HL-60 (cell line): ENCODE data around the gene SEC24B.

Experiments
- CTCF ChIP-seq: IDR thresholded peaks from one replicate; pipeline ENCODE4 v1.5.1; 2011; ENCODE audit warnings: low read length, control low read depth, inconsistent platforms; ENCODE audit not compliant: insufficient read depth
- GABPA ChIP-seq: IDR thresholded peaks from 2 replicates; pipeline ENCODE4 v1.6.1; 2012; ENCODE audit warnings: low read depth
- POLR2AphosphoS5 ChIP-seq: IDR thresholded peaks from 2 replicates; pipeline ENCODE4 v1.6.1; 2012; ENCODE audit warnings: low read depth
- REST ChIP-seq: IDR thresholded peaks from 2 replicates; pipeline ENCODE4 v1.6.1; 2012; ENCODE audit warnings: low read depth; ENCODE audit not compliant: insufficient replicate concordance
- SPI1 ChIP-seq: IDR thresholded peaks from 2 replicates; pipeline ENCODE4 v1.6.1; 2012; ENCODE audit warnings: low read depth, mild to moderate bottlenecking, borderline replicate concordance

DNA sequence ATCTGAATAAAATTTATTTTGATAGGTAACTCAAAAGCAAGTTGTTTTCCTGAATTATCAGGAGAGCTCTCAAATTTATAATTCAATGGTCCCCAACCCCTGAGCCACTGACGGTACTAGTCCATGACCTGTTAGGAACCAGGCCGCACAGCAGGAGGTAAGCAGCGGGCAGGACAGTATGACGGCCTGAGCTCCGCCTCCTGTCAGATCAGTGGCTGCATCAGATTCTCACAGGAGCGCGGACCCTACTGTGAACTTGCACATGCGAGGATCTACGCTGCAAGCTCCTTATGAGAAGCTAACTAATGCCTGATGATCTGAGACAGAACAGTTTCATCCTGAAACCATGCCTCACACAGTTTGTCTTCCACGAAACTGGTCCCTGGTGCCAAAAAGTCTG lies 37.9 kb upstream of the SEC24B start:
- TF ChIP-seq GABPA (no peak), CTCF (no peak), POLR2AphosphoS5 (no peak), REST (no peak), SPI1 (no peak)
